GM12891 (cell line): Measurements from ENCODE around the gene ARMH1.
"Not testable (repeated sequence)": the region's sequence is repeated elsewhere in the genome, so short reads cannot be mapped to it uniquely, and the experiment has no call there.

Experiments used
- DNase-seq: peaks from one replicate; pipeline ENCODE4 v3.0.0; 2011; ENCODE audit warnings: low spot score; ENCODE audit not compliant: insufficient read length
- FAIRE-seq: peaks from 2 replicates; lab custom pipeline; 2011; peaks lifted over from hg19 to GRCh38; lab: Jason Lieb, UNC
- PAX5 ChIP-seq: IDR thresholded peaks from 2 replicates; pipeline ENCODE4 v1.6.1; 2011; ENCODE audit warnings: low read length, moderate library complexity, mild to moderate bottlenecking; ENCODE audit not compliant: insufficient read depth, severe bottlenecking
- POLR2A ChIP-seq: IDR thresholded peaks from 2 replicates; pipeline ENCODE4 v1.6.1; 2011; ENCODE audit warnings: low read depth, low read length, control low read depth
- POLR2AphosphoS5 ChIP-seq: IDR thresholded peaks from 2 replicates; pipeline ENCODE4 v1.6.1; 2011; ENCODE audit warnings: low read depth, low read length, control low read depth
- POU2F2 ChIP-seq: IDR thresholded peaks from 2 replicates; pipeline ENCODE4 v1.6.1; 2011; ENCODE audit warnings: low read depth, mild to moderate bottlenecking, control low read depth, low read length, moderate library complexity
- SPI1 ChIP-seq: IDR thresholded peaks from 2 replicates; pipeline ENCODE4 v1.6.1; 2011; ENCODE audit warnings: low read depth, low read length, control low read depth
- TAF1 ChIP-seq: IDR thresholded peaks from 2 replicates; pipeline ENCODE4 v1.6.1; 2011; ENCODE audit warnings: low read depth, low read length, control low read depth

Gene ARMH1

DNA sequence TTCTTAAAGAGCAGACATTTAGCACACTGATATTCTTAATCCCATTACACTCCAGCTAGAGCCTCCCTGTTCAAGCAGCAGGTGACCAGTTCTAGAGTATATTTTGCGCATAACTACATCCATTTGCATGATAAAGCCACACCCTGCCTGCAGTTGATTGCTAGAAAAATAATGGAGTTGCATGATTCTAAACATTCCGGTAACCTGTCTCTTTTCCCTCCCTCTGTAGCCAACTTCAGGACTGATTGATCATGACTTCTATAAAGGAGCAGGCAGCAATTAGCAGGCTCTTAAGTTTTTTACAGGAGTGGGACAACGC, 14.9 kb downstream of the ARMH1 start:
- FAIRE-seq = no peak
- no peak for DNase-seq
- TF ChIP-seq POLR2A = no peak
- TF ChIP-seq POLR2AphosphoS5 = no peak
- no peak for TF ChIP-seq PAX5
- no peak for TF ChIP-seq TAF1
- no peak for TF ChIP-seq SPI1
- TF ChIP-seq POU2F2 = no peak

DNA sequence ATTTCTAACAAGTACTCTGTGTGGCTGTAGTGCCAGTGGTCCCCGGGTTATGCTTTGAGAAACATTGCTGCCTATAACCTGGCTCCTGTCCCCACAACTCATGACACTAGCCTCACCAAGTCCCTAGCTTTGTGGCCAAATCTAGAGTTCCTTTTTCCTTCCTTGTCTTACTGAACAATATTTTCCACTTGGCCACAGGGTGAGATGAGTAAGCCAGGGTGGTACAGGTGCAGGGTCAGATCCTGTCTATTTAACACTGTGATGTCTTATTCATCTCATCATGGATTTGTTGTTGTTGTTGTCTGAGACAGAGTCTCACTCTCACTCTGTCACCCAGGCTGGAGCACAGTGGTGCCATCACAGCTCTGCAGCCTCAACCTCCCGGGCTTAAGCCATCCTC, 18.6 kb downstream of the ARMH1 start:
- TF ChIP-seq TAF1 (no peak), POLR2AphosphoS5 (no peak), POU2F2 (no peak), SPI1 (0 out of 2 replicates have a peak, but pooled peaks have one; percentile 16)
- no peak for DNase-seq
- peak; percentile 92 for FAIRE-seq

DNA sequence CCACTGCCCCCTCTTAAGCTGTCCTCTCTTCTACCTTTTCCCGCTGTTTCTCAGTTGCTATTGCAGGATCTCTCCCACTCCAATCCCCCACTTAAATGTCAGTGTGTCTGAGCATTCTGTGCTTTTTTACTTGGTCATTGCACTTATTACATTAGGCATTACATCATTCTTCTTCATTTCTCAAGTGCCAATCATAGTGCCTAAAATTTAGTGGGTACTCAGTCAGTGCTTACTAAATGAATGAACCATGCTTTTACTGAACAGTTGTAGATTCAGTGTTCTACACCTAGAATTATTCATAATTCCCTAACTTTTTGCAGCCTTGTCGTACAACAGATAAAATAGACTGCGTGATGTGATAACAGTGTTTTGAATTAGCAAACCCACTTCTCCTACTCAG, 19.4 kb downstream of the ARMH1 start:
- peak; percentile 26 for FAIRE-seq

DNA sequence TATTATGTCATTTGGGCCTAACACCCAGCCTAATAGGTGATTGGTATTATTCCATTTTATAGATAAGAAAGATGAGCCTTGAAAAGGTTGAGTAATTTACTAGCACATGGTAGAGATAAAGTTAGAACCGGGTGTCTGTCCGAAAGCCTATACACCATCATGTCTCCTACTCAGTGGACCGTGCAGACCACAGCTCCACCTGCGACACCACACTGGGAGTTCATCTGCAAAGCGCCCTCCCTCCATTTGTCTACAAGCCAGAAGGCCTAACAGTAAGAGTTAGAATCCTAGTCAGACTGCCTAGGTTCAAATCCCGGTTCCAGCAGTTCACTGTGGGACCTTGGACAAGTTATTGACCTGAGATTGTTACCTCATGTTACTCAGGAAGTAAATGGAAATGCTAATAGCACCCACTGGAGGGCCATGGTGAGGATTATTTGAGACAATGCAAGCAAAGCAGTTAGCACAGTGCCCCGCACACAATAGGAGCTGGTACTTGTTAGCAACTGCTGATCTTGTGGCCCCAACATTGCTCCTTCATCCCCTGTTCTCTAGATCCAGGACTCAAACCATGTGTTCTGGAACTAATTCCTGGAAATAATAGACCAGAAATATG, 20.5 kb downstream of the ARMH1 start:
- DNase-seq (no peak), FAIRE-seq (peak; percentile 99)
- TF ChIP-seq PAX5 (peak; percentile 87), POLR2A (no peak), SPI1 (no peak), POU2F2 (no peak), TAF1 (no peak), POLR2AphosphoS5 (no peak)

More for the DNA sequence above, 19.4 kb downstream of the ARMH1 start:
- no peak for DNase-seq
- no peak for TF ChIP-seq POLR2A
- no peak for TF ChIP-seq SPI1
- TF ChIP-seq PAX5 = no peak
- no peak for TF ChIP-seq POU2F2
- no peak for TF ChIP-seq POLR2AphosphoS5
- no peak for TF ChIP-seq TAF1

DNA sequence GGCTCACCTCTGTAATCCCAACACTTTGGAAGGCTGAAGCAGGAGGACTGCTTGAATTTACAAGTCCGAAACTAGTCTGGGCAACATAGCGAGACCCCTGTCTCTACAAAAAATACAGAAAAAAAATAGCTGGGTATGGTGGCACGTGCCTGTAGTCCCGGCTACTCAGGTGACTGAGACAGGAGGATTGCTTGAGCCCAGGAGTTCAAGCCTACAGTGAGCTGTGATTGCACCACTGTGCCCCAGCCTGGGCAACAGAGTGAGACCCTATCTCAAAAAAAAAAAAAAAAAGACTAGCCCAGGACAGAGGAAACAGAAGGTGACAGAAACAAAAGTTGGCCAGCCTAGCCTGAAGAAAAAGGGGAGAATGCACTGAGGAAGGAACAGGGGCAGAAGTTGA, 21.2 kb downstream of the ARMH1 start:
- FAIRE-seq (no peak), DNase-seq (no peak)
- no peak for TF ChIP-seq PAX5
- no peak for TF ChIP-seq POLR2AphosphoS5
- no peak for TF ChIP-seq POLR2A
- no peak for TF ChIP-seq SPI1
- no peak for TF ChIP-seq POU2F2
- no peak for TF ChIP-seq TAF1

DNA sequence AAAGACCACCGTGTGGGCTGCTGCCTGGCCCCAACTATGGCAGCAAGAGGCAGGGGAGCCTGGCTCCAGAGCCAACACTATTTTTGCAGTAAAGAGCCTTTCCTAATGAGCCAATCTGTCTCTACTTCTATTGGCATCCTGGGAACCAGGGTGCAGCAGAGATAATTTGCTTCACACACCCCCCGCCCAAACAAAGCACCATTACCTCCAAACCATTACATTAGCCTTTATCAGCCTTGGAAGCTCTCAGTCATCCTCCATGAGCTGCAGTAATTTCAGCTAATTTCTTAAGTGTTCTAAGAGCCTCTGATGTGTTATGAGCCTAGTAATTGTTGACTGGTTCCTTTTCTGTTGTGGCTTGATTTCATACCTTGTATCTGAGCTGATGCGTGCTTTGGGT, 21.6 kb downstream of the ARMH1 start:
- DNase-seq (no peak), FAIRE-seq (no peak)
- TF ChIP-seq POU2F2 (no peak), PAX5 (no peak), SPI1 (no peak)

DNA sequence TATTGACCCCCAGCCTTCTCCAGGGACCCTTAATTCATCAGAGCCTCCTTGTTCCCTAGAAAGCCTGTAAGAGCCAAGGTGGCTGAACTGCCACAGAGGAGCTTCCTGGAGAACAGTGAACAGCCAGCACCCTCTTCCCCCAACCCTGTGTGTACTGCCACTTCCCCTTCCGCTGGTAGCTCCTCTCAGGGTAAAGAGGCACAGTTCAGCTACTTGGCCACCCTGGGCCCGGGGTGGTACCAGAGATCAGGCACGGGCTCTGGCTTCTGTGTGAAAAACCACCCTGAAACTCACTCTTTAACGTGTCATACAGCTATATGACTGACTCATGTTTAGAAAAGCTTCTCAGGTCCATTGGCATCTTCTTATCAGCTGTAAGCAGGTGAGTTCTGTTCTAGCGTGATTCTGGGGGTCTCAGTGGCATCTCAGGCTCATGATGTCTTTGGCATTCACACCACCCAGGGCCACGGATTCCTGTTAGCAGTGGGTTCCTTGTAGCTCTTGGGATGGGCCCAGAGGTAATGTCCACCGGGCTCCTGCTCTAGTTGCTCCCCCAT, 22.4 kb downstream of the ARMH1 start:
- FAIRE-seq (peak; percentile 97), DNase-seq (no peak)
- TF ChIP-seq PAX5 = no peak
- no peak for TF ChIP-seq POLR2A
- peak; percentile 79 for TF ChIP-seq SPI1

DNA sequence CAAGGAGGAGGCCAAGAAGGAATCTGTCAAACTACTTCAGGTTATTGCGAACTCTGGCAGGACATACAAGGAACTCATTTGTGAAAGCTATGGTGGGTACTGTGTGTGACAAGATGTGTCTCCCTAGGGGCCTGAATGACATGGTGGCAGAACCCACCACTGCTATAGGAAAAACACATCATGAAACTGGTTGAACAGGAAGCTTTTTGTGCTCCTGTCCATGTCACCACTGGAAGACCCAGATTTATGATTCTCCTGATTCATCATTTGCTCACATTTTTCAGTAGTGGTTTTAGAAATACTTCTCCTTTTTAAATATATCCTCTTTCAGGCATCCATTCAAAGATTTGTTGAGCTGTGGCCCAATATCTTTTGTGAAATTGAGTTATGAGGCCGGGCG, 23.6 kb downstream of the ARMH1 start:
- FAIRE-seq = peak; percentile 79
- no peak for TF ChIP-seq POLR2AphosphoS5
- TF ChIP-seq POLR2A = no peak
- no peak for TF ChIP-seq SPI1
- TF ChIP-seq TAF1 = no peak
- no peak for TF ChIP-seq PAX5
- no peak for TF ChIP-seq POU2F2
- DNase-seq = no peak

DNA sequence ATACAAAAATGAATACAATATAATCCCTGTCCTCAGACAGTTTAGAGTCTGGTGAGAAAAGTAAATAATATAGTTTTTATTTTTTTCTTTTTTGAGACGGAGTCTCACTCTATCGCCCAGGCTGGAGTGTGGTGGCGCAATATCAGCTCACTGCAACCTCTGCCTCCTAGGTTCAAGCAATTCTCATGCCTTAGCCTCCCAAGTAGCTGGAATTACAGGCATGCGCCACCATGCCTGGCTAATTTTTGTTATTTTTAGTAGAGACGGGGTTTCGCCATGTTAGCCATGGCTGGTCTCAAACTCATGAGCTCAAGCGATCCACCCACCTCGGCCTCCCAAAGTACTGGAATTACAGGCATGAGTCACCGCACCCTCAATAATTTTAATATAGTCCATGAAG, 24.9 kb downstream of the ARMH1 start:
- not testable (repeated sequence) for FAIRE-seq, DNase-seq

DNA sequence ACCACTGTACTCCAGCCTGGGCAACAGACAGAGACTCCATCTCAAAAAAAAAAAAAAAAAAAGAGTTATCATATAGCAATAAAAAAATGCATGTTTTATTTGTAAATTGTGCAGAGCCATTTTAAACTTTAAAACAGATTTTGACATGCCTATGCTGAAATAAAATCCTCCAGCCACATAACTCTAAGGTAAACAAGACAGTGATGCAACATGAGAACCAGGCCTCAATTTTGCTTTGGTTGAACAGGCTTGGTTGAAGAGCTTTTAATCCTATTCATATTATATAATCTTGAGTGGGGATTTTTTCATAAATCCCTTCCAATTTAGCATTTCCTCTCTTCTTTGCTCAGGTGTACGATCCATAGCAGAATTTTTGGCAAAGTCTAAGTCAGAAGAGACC, 26.1 kb downstream of the ARMH1 start:
- TF ChIP-seq SPI1 (no peak), TAF1 (no peak), POU2F2 (no peak), POLR2AphosphoS5 (no peak), POLR2A (no peak), PAX5 (no peak)
- FAIRE-seq = no peak
- no peak for DNase-seq
